Stimulated activated naive CD8-positive, alpha-beta T cell treated with anti-CD3 and anti-CD28 coated beads, Interleukin-15, Interleukin-2, amounts not matched to agents 100 U/mL and 50 U/mL, for 24 hours (primary cell): ENCODE results near the gene BDNF.

ENCODE experiments used
- ATAC-seq: fragments of 150-1000 bp; cut with Tn5 transposase; one replicate; pipeline ENCODE4 v1.10.0; 2021
- DNase-seq: peaks from one replicate; pipeline ENCODE4 v3.0.0; 2021

The BDNF gene

GRCh38 chr11:27625347-27625912 is 74.8 kb downstream of the BDNF start:
- DNase-seq (no peak), ATAC-seq (no peak)

GRCh38 chr11:27623945-27624523 is 76.2 kb downstream of the BDNF start:
- DNase-seq (no peak), ATAC-seq (no peak)

DNA sequence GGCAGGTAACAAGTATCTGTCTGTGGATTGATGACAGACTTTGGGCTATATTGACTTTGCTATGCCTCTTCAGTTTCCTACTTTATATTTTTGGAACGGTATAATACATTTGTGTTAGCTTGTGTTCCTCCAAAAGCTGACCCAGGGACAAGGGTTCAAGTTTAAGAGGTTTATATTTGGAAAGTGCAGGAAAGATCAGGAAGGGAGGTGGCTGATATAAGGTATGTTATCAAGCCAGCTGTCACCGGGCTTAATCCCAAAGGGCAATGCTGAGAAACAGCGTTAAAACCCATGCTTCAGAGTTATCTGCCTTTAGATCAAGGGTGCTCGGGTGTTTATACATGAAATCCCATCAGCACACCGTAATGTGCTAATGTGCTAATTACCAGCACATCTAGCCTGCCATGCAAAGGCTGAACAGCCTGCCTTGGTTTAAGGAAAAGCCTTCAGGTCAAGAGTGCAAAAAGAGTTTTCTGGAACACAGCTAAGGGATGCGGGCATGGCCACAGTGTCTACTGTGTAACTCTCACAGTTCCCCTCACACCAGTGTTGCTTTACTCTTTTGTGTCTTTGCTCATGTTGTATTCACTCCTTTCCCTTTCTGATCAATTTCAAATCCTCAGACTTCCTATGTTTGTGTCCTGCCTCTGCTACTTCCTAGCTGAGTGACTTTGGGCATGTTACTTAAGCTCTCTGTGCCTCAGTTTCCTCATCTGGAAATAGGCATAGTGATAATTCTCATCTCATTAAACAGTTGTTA is 77.5 kb downstream of the BDNF start:
- ATAC-seq (no peak), DNase-seq (no peak)

DNA sequence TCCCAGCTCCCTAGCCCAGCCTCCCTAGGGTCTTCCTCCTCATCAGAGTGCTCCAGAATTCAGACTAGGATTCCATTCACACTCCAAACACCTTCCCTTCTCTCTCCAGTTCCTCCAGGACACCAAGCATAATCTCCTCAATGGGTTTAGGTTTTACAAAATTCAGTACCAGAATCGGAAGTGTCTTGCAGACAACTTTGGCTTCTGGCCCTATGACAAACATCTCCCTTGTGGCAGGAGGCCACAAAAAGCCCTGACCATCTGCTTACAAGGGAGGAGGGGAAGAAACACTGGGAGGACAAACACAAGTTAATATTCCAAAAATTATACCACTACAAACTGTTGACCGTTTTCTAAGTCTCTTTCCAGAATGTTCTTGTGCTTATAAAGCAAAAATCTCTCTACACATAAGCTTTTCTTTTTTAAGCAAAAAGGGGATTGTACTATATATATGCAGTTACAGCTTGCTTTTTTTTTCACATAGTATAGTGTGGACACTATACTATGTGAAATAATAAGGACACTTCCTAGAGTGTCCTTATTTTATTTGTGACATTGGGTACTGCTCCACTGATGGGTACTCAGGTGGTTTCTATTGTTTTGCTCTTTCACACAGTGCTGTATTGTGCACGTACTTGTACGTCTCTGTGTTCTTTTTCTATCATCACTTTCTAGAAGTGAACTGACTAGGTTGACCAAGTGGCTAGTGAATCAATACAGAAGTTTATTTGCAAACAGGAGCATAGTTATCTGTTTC is 78.7 kb downstream of the BDNF start:
- ATAC-seq, result no peak
- DNase-seq, result no peak

DNA sequence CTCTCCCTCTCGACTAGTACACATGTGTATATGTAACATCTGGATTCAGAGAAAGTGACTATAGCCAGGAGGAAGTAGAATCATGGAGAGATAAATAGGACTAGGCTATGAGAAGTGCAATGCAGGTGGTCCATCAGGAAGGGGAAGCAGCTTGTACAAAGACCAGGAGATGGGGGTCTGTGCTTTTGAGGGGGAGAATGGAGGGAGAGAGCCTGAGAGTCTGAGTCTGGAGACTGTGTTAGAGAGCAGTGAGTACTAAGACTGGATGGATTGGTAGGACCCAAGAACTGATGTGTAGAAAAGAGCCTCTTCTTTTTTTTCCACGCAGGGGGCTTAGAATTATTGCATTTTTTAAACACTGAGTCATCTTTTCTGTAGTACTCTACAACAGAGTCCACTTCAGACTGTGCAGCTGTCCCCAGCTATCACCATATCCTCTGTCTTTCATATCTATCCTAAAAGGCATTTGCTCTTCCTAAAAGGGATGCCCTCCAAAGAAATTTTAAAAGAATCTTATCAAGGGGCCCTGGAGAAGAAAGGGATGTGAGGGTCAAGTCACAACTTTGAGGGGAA is 80.4 kb downstream of the BDNF start:
- DNase-seq (no peak), ATAC-seq (no peak)

GRCh38 chr11:27619039-27619574 is 81.1 kb downstream of the BDNF start:
- ATAC-seq (no peak), DNase-seq (no peak)

GRCh38 chr11:27618281-27618915 is 81.9 kb downstream of the BDNF start:
- no peak for ATAC-seq
- no peak for DNase-seq

- no peak for DNase-seq
- no peak for ATAC-seq
Measured at GRCh38 chr11:27616711-27617110, 83.5 kb downstream of the BDNF start.

DNA sequence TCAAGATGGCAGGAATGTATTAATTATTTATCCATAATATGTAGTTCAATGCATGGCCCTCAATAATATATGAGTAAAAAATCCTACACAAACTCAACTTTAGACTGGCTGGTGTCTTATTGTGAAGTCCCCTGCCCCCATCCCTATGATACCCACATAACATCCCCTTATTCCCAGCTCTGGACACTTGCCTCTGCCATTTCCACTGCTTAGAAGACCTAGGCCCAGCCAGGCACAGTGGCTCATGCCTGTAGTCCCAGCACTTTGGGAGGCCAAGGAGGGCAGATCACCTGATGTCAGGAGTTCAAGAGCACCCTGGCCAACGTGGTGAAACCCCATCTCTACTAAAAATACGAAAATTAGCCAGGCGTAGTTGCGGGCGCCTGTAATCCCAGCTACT is 84.4 kb downstream of the BDNF start:
- ATAC-seq, result no peak
- no peak for DNase-seq

- DNase-seq, result no peak
Measured at GRCh38 chr11:27614092-27614491, 86.2 kb downstream of the BDNF start.

GRCh38 chr11:27612932-27613880 is 87.0 kb downstream of the BDNF start:
- ATAC-seq (no peak), DNase-seq (no peak)

More at GRCh38 chr11:27614092-27614491, 86.2 kb downstream of the BDNF start:
- ATAC-seq, result no peak

GRCh38 chr11:27611947-27612455 is 88.3 kb downstream of the BDNF start:
- DNase-seq (no peak), ATAC-seq (no peak)

DNA sequence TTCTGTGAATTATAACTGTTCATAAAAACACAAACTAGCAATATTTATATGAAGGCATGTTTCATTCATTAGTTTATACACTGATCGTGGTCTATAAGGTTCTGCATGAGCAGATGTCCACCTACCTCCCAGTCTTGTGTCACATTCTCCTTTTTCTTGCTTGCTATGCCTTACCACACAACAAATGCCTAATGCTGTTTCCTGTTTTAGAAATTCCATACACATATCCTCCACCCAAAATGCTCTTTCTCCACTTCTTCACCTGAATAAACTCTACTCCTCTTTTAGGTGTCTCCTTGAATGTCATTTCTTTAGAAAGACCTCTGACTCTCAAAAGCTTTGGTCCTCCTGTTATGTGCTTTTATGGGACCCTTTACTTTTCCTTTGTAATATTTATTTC is 88.9 kb downstream of the BDNF start:
- DNase-seq (no peak), ATAC-seq (no peak)

DNA sequence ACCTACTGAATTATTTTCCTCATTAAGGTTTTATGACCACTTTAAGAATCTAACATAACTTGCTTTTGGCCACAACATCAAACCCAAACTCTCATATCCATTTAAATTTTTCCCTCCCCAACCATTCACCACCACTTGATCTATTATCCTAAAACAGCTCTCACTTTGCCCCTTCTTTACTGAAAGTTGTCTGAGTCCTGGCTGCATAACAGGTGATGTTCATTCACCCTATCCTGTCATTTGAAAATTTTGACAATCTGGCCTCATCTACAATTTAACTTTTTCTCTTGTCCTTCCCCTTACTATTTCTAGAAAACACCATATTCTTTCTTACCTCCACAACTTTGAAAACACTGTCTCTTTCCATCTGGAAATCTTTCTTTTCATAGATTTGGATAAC is 89.3 kb downstream of the BDNF start:
- ATAC-seq (no peak), DNase-seq (no peak)

- ATAC-seq (no peak), DNase-seq (no peak)
Measured at GRCh38 chr11:27610280-27610679, 90.0 kb downstream of the BDNF start.

- DNase-seq, result no peak
- no peak for ATAC-seq
Measured at GRCh38 chr11:27608951-27609350, 91.3 kb downstream of the BDNF start.

GRCh38 chr11:27605422-27605821 is 94.8 kb downstream of the BDNF start:
- no peak for DNase-seq
- no peak for ATAC-seq
